CD4-positive, alpha-beta T cell (primary cell): ENCODE measurements around the gene METTL22. TPM values are rescaled to one million over a fixed set of nuclear protein-coding genes. Genes with fewer than 3 reads are reported as not detected.

Experiments
- ATAC-seq: fragments of 200-7000 bp; cut with Tn5 transposase; one replicate; pipeline ENCODE4 v1.10.0; 2022; ENCODE audit warnings: mild to moderate bottlenecking; ENCODE audit not compliant: poor library complexity
- CTCF ChIA-PET: fragments of 350-600 bp; sonication (Branson Sonifier 250); formaldehyde crosslinking; loops from one replicate; lab custom pipeline; 2021; ENCODE audit warnings: antibody characterized with exemption, inconsistent platforms; lab: Charles Lee
- POLR2A ChIA-PET: fragments of 350-600 bp; sonication (Branson Sonifier 250); formaldehyde crosslinking; loops from one replicate; lab custom pipeline; 2021; ENCODE audit warnings: antibody characterized with exemption, inconsistent platforms; lab: Charles Lee
- DNase-seq, 14 experiments: peaks; one replicate each; pipeline ENCODE4 v3.0.0-alpha.2; 2013 to 2020; ENCODE audit warnings: mixed read lengths in 2 of 14
- H3K27ac ChIP-seq, 2 donors: one replicate each; pipeline versions ENCODE4 v1.5.1 to v1.7.0; 2013; ENCODE audit warnings: low read length in 2 of 2, low read depth in 1 of 2, mild to moderate bottlenecking in 1 of 2
- H3K27me3 ChIP-seq, 2 experiments: 1 replicate in 1 of 2; 2 replicates in 1 of 2; pipeline versions ENCODE4 v1.6.1 to v1.7.0; 2013; ENCODE audit warnings: low read length in 2 of 2, control low read depth in 1 of 2, mild to moderate bottlenecking in 1 of 2, moderate library complexity in 1 of 2; ENCODE audit not compliant: insufficient read depth in 2 of 2, control insufficient read depth in 1 of 2
- H3K36me3 ChIP-seq: one replicate; pipeline ENCODE4 v1.6.1; 2013; ENCODE audit warnings: low read length, control low read depth; ENCODE audit not compliant: insufficient read depth
- H3K4me1 ChIP-seq: one replicate; pipeline ENCODE4 v1.6.1; 2013; ENCODE audit warnings: low read length, control low read depth; ENCODE audit not compliant: insufficient read depth
- H3K4me3 ChIP-seq: one replicate; pipeline ENCODE4 v1.5.1; 2013; ENCODE audit warnings: mild to moderate bottlenecking, low read length, moderate library complexity
- H3K9me3 ChIP-seq, 2 experiments: 1 replicate in 1 of 2; 2 replicates in 1 of 2; pipeline versions ENCODE4 v1.6.1 to v1.7.0; 2013; ENCODE audit warnings: low read length in 2 of 2, mild to moderate bottlenecking in 2 of 2, control low read depth in 1 of 2, moderate library complexity in 1 of 2; ENCODE audit not compliant: control insufficient read depth in 1 of 2, insufficient read depth in 1 of 2
- H3K27ac Mint-ChIP-seq: one replicate; pipeline ENCODE4 v1.8.0; 2020; ENCODE audit warnings: mixed read lengths
- H3K27me3 Mint-ChIP-seq: one replicate; pipeline ENCODE4 v1.8.0; 2021; ENCODE audit warnings: mixed read lengths
- H3K36me3 Mint-ChIP-seq: one replicate; pipeline ENCODE4 v1.8.0; 2021; ENCODE audit warnings: low read depth, mixed read lengths
- H3K4me1 Mint-ChIP-seq: one replicate; pipeline ENCODE4 v1.8.0; 2021; ENCODE audit warnings: low read depth, mixed read lengths
- H3K4me3 Mint-ChIP-seq: one replicate; pipeline ENCODE4 v1.8.0; 2020; ENCODE audit warnings: mild to moderate bottlenecking, mixed read lengths
- H3K9me3 Mint-ChIP-seq: one replicate; pipeline ENCODE4 v1.8.0; 2020; ENCODE audit warnings: mixed read lengths
- intact Hi-C, 2 experiments: fragments of 100-400 bp; cut with DNase I in 1 of 2; cut with micrococcal nuclease in 1 of 2; formaldehyde crosslinking; loops; one replicate each; pipeline versions ENCODE4 v1.15.1 to v1.9.0; 2023 to 2025; cut with DNase I, micrococcal nuclease
- total RNA-seq, 174 experiments: library from RNA in 2 of 174; stranded (reverse) in 2 of 174; gene quantifications; one replicate each; pipeline ENCODE4 v1.2.3 and lab custom pipeline; 2021 to 2026
- TF ChIP-seq, protein P1 (sequence below): fragments of 200-600 bp; IDR thresholded peaks from one replicate; pipeline ENCODE4 v1.8.0; 2022; ENCODE audit warnings: antibody characterized with exemption, mild to moderate bottlenecking

Gene METTL22
- total RNA-seq, 2 experiments from 2014 or later, result 23.2 to 26.5 TPM

DNA sequence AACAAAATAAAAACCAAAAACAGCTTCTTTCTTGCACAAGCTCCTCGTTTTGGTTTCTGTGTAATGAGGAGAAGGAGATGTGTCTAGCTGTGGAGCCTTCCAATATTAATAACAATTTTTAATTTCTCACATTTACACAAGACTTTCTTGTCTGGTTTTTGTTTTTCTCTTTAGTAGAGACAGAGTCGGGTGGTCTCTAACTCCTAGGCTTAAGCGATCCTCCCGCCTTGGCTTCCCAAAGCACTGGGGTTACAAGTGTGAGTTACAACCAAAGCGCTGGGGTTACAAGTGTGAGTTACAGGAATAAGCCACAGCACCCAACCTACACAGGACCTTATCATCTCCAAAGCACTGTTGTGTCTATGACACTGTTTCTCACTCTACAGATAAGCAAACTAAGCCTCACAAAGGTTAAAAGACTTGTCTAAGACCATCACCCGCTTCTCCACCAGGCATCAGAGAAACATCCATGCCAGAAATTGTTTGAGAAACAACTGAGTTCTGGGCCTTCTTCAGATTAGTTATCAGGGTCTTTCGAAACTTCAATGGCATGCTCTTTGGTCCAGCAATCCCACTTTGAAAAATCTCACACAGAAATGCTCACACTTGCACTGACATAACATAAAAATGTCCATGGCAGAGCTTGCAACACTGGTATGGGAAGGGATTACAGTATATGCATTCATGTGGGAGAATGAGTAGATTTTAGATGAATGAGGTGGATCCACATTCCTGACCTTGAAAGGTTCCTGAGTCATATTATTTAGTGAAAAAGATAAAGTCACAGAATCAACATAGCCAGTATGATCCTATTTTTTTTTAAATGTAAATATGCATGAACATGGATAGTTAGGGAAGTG is 56.8 kb downstream of the METTL22 start:
- Histone ChIP-seq H3K9me3 (peaks cover 0 to 8% of the 10 kb centered on the region in 2 experiments), H3K27me3 (no peaks in the 10 kb centered on the region), H3K36me3 (no peaks in the 10 kb centered on the region), H3K4me3 (no peak overlapping the region), H3K27ac (no peak overlapping the region), H3K4me1 (peaks cover 25% of the 10 kb centered on the region)
- peaks cover 14% of the 10 kb centered on the region for H3K36me3 Mint-ChIP-seq
- no peak overlapping the region for H3K27ac Mint-ChIP-seq
- no peaks in the 10 kb centered on the region for H3K27me3 Mint-ChIP-seq
- ChIA-PET POLR2A (interaction anchor here (0.6 kb wide), 1 partner anchor 189 kb away, joined by 3 read pairs; no protein-coding TSS in a partner anchor), CTCF (interaction anchor here (1.1 kb wide), 1 partner anchor 41 kb away, joined by 3 read pairs; no protein-coding TSS in a partner anchor)
- H3K9me3 Mint-ChIP-seq, result peaks cover 2% of the 10 kb centered on the region
- intact Hi-C loops, result no loop called here
- ATAC-seq, result no peak
- H3K4me3 Mint-ChIP-seq, result no peak overlapping the region
- TF ChIP-seq, protein P1, sequence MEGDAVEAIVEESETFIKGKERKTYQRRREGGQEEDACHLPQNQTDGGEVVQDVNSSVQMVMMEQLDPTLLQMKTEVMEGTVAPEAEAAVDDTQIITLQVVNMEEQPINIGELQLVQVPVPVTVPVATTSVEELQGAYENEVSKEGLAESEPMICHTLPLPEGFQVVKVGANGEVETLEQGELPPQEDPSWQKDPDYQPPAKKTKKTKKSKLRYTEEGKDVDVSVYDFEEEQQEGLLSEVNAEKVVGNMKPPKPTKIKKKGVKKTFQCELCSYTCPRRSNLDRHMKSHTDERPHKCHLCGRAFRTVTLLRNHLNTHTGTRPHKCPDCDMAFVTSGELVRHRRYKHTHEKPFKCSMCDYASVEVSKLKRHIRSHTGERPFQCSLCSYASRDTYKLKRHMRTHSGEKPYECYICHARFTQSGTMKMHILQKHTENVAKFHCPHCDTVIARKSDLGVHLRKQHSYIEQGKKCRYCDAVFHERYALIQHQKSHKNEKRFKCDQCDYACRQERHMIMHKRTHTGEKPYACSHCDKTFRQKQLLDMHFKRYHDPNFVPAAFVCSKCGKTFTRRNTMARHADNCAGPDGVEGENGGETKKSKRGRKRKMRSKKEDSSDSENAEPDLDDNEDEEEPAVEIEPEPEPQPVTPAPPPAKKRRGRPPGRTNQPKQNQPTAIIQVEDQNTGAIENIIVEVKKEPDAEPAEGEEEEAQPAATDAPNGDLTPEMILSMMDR, result no peak
- no peak for DNase-seq
- H3K4me1 Mint-ChIP-seq, result peaks cover 24% of the 10 kb centered on the region

DNA sequence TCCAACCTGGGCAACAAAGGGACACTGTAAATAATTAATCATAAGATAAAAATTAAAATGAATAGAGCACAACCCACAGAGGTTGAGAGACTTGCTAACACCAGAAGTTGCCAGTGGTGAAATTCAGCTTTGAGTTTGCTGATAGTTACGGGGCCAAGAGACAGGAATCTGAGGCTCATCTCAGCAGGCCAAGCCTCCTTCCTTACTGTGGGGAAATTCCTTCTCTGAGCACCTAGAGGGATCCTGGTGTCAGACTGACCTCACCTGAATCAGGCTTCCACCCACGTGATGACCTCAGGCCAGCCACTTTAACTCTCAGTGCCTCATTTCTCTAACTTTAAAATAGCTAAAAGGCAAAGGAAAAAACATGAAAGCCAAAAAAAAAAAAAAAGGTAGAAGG is 57.7 kb downstream of the METTL22 start:
- CTCF ChIA-PET, result no interaction called here

DNA sequence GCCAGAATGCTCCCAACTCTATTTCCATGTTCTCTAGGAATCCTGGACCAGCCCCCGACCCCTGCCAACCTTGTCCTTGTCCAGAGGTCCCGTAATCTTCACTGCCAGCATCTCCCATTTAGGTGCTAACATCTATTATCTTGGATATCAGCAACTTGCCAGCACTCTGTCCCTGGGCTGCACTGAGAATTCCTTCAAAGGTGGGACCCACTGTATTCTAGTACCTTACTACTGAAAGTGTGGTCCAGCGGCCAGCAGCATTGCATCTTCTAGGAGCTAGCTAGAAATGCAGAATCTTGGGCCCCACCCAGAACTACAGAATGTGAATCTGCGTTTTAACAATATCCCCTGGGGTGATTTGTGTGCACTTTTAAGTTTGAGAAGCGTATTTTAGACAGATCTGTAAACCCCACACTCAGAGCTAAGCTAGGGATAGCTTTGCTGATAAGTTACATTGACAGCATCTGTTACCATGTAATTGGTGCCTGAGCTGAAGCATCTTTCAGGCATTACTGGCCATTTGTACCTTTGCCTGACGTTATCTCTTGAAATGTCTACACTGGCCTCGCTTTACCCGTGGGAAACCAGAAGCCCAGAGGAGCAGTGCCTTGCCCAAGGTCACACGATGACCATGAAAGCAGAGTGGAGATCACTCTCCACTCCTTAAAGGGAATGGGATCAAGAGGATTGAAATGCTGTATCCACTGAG is 61.2 kb downstream of the METTL22 start:
- peaks cover 4 to 8% of the 10 kb centered on the region in 2 experiments for H3K9me3 ChIP-seq
- Mint-ChIP-seq H3K9me3 (peaks cover 2% of the 10 kb centered on the region), H3K36me3 (peaks cover 25% of the 10 kb centered on the region), H3K27ac (no peak overlapping the region), H3K27me3 (no peaks in the 10 kb centered on the region), H3K4me3 (no peak overlapping the region), H3K4me1 (no peaks in the 10 kb centered on the region)
- H3K27ac ChIP-seq, result no peak overlapping the region
- ChIA-PET CTCF (no interaction called here), POLR2A (no interaction called here)
- DNase-seq (no peak), ATAC-seq (no peak)
- no peaks in the 10 kb centered on the region for H3K4me1 ChIP-seq
- intact Hi-C loops, result no loop called here
- H3K36me3 ChIP-seq, result no peaks in the 10 kb centered on the region
- no peak overlapping the region for H3K4me3 ChIP-seq
- TF ChIP-seq, protein P1, result no peak
- no peaks in the 10 kb centered on the region for H3K27me3 ChIP-seq

More for the DNA sequence above, 57.7 kb downstream of the METTL22 start:
- H3K27ac ChIP-seq, result no peak overlapping the region
- Mint-ChIP-seq H3K27ac (no peak overlapping the region), H3K4me1 (peaks cover 17% of the 10 kb centered on the region), H3K4me3 (no peak overlapping the region), H3K27me3 (no peaks in the 10 kb centered on the region), H3K36me3 (peaks cover 14% of the 10 kb centered on the region), H3K9me3 (peaks cover 2% of the 10 kb centered on the region)
- H3K27me3 ChIP-seq, result no peaks in the 10 kb centered on the region
- POLR2A ChIA-PET, result no interaction called here
- TF ChIP-seq, protein P1, result no peak
- ATAC-seq (no peak), DNase-seq (no peak)
- peaks cover 0 to 8% of the 10 kb centered on the region in 2 experiments for H3K9me3 ChIP-seq
- H3K4me1 ChIP-seq, result peaks cover 21% of the 10 kb centered on the region
- H3K4me3 ChIP-seq, result no peak overlapping the region
- H3K36me3 ChIP-seq, result no peaks in the 10 kb centered on the region
- intact Hi-C loops, result no loop called here
